GM10248 (cell line): ENCODE results near the gene RALGPS1.

Experiments
- CTCF ChIA-PET: fragments of 300-600 bp; sonication (Branson Sonifier 250); formaldehyde crosslinking; extraction: SDS; loops from one replicate; lab custom pipeline; 2021; ENCODE audit warnings: antibody characterized with exemption; lab: Yijun Ruan, JAX
- POLR2A ChIA-PET: fragments of 350-650 bp; sonication (Branson Sonifier 250); formaldehyde crosslinking; extraction: SDS; loops from one replicate; lab custom pipeline; 2020; ENCODE audit warnings: antibody characterized with exemption; lab: Yijun Ruan, JAX
- DNase-seq: peaks from one replicate; pipeline ENCODE4 v3.0.0; 2012; ENCODE audit errors: extremely low spot score
- TF ChIP-seq, protein P1 (sequence below): IDR thresholded peaks from 2 replicates; pipeline ENCODE4 v1.5.1; 2012; ENCODE audit warnings: mild to moderate bottlenecking, low read depth; ENCODE audit errors: extremely low read depth, missing control alignments, control extremely low read depth

Gene RALGPS1

DNA sequence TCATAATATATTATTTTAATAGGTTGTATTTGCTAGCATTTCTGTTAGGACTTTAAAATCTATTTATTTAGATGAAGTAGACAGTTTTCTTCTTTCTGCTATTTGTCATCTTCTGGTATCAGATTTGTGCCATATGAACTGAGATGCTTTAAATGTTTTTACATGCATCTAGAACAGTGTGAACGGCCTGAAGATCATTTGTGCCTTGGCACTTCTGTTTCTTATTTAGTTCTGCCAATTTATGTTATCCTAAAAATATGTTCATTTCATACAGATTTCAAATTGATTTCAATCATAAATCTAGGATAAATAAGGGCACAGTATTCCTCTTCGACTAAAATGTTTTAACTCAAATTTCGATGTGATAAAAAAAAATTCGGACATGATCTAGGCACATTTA, 38.1 kb upstream of the RALGPS1 start:
- CTCF ChIA-PET, result no interaction called here
- TF ChIP-seq, protein P1, sequence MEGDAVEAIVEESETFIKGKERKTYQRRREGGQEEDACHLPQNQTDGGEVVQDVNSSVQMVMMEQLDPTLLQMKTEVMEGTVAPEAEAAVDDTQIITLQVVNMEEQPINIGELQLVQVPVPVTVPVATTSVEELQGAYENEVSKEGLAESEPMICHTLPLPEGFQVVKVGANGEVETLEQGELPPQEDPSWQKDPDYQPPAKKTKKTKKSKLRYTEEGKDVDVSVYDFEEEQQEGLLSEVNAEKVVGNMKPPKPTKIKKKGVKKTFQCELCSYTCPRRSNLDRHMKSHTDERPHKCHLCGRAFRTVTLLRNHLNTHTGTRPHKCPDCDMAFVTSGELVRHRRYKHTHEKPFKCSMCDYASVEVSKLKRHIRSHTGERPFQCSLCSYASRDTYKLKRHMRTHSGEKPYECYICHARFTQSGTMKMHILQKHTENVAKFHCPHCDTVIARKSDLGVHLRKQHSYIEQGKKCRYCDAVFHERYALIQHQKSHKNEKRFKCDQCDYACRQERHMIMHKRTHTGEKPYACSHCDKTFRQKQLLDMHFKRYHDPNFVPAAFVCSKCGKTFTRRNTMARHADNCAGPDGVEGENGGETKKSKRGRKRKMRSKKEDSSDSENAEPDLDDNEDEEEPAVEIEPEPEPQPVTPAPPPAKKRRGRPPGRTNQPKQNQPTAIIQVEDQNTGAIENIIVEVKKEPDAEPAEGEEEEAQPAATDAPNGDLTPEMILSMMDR, result no peak
- no peak for DNase-seq
- POLR2A ChIA-PET, result no interaction called here

DNA sequence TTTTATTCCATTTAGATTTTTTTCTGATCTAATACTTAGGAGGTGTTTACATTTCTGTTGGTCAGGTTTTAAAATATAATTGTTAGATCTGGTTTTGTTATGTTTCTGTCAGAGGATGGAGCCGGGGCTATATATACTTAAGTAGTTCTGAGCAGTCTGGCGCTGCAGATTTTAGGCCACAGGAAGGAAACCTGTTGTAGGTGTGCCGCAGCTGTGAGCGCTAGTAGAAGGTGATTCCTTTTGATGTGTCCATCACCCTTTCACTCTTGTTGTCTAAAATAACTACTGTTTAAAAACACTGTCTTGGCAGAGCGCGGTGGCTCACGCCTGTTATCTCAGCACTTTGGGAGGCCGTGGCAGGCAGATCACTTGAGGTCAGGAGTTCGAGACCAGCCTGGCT, 37.2 kb upstream of the RALGPS1 start:
- ChIA-PET POLR2A (no interaction called here), CTCF (no interaction called here)
- DNase-seq, result no peak
- TF ChIP-seq, protein P1, result no peak

DNA sequence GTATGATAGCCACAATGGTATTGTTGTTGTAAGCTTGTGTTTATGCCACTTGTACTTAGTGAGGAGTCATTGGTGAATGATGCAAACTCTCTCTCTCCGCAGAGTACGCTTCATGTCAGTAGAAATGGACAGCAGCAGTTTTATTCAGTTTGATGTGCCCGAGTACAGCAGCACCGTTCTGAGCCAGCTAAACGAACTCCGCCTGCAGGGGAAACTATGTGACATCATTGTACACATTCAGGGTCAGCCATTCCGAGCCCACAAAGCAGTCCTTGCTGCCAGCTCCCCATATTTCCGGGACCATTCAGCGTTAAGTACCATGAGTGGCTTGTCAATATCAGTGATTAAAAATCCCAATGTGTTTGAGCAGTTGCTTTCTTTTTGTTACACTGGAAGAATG, 35.3 kb upstream of the RALGPS1 start:
- TF ChIP-seq, protein P1, result no peak
- no peak for DNase-seq
- ChIA-PET POLR2A (no interaction called here), CTCF (interaction anchor here (1.3 kb wide), 1 partner anchor 16 kb away, joined by 4 read pairs; no protein-coding TSS in a partner anchor)

DNA sequence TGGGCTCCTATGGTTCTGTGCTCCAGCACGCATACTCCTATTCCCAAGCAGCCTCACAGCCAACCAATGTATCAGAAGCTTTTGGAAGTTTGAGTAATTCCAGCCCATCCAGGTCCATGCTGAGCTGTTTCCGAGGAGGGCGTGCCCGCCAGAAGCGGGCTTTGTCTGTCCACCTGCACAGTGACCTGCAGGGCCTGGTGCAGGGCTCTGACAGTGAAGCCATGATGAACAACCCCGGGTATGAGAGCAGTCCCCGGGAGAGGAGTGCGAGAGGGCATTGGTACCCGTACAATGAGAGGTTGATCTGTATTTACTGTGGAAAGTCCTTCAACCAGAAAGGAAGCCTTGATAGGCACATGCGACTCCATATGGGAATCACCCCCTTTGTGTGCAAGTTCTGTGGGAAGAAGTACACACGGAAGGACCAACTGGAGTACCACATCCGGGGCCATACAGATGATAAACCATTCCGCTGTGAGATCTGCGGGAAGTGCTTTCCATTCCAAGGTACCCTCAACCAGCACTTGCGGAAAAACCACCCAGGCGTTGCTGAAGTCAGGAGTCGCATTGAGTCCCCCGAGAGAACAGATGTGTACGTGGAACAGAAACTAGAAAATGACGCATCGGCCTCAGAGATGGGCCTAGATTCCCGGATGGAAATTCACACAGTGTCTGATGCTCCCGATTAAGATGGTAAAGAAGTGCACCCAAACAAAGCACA, 34.2 kb upstream of the RALGPS1 start:
- ChIA-PET POLR2A (no interaction called here), CTCF (no interaction called here)
- no peak for DNase-seq

DNA sequence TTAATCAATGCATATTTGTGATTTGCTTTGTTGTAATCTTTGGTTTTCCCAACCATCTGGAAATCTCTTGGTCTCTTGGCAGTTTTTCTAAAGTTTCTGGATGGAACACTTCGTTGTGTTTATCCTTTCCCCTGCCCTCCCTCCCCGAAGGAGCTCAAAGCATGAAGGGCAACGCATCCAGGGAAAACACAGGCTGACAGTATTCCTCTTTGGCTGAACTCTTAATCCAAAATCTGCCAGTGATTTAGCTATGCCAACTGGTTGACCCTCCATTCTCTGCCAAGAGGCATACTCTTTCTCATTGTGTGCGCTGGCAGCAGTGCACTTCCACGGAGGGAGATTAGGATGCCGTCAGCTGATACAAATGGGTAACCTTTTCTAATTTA, 33.6 kb upstream of the RALGPS1 start:
- CTCF ChIA-PET, result no interaction called here

More for the DNA sequence above, 34.2 kb upstream of the RALGPS1 start:
- TF ChIP-seq, protein P1, result no peak

DNA sequence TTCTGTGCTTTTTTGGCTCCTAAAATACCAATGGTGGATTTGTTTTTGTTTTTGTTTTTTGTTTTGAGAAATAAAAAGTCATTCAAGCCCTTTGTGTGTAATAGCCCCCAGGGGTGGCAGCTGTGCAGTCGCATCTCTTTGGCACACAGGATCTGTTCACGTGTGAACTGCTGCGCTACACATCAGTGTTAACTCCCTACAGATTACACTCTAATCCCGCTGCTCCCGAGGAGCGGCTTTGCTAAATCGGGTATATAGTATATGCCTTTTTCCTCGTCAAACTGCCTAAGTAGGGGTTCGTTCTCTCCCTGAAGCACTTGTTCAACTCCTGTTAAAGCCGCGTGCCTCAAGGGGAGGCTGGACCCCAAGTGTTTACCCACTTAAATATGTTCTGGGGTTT, 31.8 kb upstream of the RALGPS1 start:
- no peak for DNase-seq
- TF ChIP-seq, protein P1, result no peak
- CTCF ChIA-PET, result no interaction called here
- POLR2A ChIA-PET, result no interaction called here

More for the DNA sequence above, 33.6 kb upstream of the RALGPS1 start:
- POLR2A ChIA-PET, result no interaction called here
- TF ChIP-seq, protein P1, result no peak
- DNase-seq, result no peak

DNA sequence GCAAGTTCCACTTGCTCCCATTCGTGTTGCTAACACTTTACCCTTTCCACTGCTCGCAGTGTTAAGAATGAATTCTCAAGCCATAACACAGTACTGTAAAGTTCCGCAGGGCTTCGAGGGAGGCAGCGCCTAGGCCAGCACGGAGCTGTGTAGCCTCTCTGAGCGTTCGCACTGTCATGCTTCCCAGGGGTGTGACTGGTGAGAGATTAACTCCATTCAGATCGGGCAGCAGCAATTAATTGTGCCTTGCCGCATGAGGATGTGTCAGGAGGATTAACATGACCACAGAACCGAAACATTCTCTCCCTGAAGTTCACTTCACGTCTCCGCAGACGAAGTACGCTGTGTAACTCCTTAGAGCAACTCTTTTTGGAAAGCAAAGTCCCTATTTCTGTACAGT, 30.9 kb upstream of the RALGPS1 start:
- ChIA-PET CTCF (no interaction called here), POLR2A (no interaction called here)
- DNase-seq, result no peak
- TF ChIP-seq, protein P1, result no peak
